NB4 (cell line): ENCODE measurements around the gene ZSWIM3.
"Not testable (repeated sequence)": the region's sequence is repeated elsewhere in the genome, so short reads cannot be mapped to it uniquely, and the experiment has no call there.

ENCODE experiments used
- DNase-seq: peaks from one replicate; pipeline ENCODE4 v3.0.0; 2010; ENCODE audit warnings: low read depth
- H3K4me3 ChIP-seq: one replicate; pipeline ENCODE4 v1.5.1; 2011; ENCODE audit warnings: mild to moderate bottlenecking, low read depth, low read length, moderate library complexity
- CTCF ChIP-seq: IDR thresholded peaks from one replicate; pipeline ENCODE4 v1.5.1; 2012; ENCODE audit warnings: low read depth, low read length
- MYC ChIP-seq: IDR thresholded peaks from 2 replicates; pipeline ENCODE4 v1.6.1; 2011; ENCODE audit warnings: low read depth, low read length
- POLR2A ChIP-seq: IDR thresholded peaks from 2 replicates; pipeline ENCODE4 v1.6.1; 2011; ENCODE audit warnings: mild to moderate bottlenecking; ENCODE audit not compliant: insufficient read length; ENCODE audit errors: extremely low read depth
- TF ChIP-seq, protein P1 (sequence below): IDR thresholded peaks from 2 replicates; pipeline ENCODE4 v1.6.1; 2011; ENCODE audit warnings: low read depth, low read length

Gene ZSWIM3

GRCh38 chr20:45827712-45828111, 29.7 kb upstream of the ZSWIM3 start:
- DNase-seq, result no peak
- H3K4me3 ChIP-seq, result no peak overlapping the region
- TF ChIP-seq MYC (no peak), CTCF (no peak)

DNA sequence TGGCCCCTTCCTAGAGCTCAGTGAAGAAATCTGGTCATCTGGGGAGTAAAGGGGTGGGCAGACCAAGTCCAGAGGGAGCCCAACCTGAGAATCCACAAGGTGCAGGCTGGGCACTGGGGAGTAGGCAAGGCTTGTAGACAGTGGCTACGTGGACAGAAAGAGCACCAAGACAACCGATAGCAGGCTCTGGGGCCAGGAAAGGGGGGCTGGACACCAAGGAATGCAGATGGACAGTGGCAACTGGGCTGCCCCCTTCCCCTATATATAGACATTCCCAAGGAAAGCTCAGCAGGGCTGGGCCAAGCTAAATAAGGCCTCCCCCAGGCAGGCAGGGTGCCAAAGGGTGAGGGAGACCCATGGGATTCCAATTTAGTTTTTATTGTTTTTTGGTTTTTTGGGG, 28.8 kb upstream of the ZSWIM3 start:
- no peak for DNase-seq
- TF ChIP-seq POLR2A (no peak), CTCF (no peak), MYC (no peak)
- TF ChIP-seq, protein P1, sequence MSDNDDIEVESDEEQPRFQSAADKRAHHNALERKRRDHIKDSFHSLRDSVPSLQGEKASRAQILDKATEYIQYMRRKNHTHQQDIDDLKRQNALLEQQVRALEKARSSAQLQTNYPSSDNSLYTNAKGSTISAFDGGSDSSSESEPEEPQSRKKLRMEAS, result no peak
- H3K4me3 ChIP-seq, result no peak overlapping the region

DNA sequence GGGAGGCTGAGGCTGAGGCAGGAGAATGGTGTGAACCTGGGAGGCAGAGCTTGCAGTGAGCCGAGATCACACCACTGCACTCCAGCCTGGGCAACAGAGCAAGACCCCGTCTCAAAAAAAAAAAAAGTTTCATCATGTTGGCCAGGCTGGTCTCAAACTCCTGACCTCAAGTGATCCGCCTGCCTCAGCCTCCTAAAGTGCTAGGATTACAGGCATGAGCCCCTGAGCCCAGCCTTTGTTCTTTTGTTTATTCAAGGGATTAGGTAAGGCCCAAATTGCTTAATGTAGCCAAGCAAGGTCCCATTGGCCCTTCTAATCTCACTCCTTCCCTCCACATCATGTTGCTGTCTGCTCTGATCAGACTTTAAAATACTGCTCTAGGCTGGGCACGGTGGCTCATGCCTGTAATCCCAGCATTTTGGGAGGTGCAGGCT, 27.7 kb upstream of the ZSWIM3 start:
- not testable (repeated sequence) for DNase-seq, H3K4me3 ChIP-seq

- H3K4me3 ChIP-seq, result no peak overlapping the region
- no peak for DNase-seq
- TF ChIP-seq, protein P1, result no peak
Measured at GRCh38 chr20:45832619-45833018, 24.8 kb upstream of the ZSWIM3 start.

GRCh38 chr20:45833030-45833882, 24.2 kb upstream of the ZSWIM3 start, which contains the start of gene SNX21:
Gene SNX21, plus strand, starts transcription at chr20:45833799. Its CDS starts 121 bp downstream, at chr20:45833920.
- TF ChIP-seq CTCF, result no peak
- TF ChIP-seq, protein P1, result peak; percentile 8; the same call in 1 of the 2 replicates
- H3K4me3 ChIP-seq, result peak within 1 kb of the TSS; percentile 47
- peak; percentile 75 for DNase-seq

GRCh38 chr20:45833883-45834796, 23.3 kb upstream of the ZSWIM3 start:
- TF ChIP-seq POLR2A (no peak), MYC (no peak), CTCF (no peak)
- TF ChIP-seq, protein P1, result no peak
- peak; percentile 30 for DNase-seq

More at GRCh38 chr20:45833883-45834796, 23.3 kb upstream of the ZSWIM3 start:
- peak overlapping the region; percentile 47 for H3K4me3 ChIP-seq
